Measurements from ENCODE around the gene CPNE8.

The CPNE8 gene

DNA sequence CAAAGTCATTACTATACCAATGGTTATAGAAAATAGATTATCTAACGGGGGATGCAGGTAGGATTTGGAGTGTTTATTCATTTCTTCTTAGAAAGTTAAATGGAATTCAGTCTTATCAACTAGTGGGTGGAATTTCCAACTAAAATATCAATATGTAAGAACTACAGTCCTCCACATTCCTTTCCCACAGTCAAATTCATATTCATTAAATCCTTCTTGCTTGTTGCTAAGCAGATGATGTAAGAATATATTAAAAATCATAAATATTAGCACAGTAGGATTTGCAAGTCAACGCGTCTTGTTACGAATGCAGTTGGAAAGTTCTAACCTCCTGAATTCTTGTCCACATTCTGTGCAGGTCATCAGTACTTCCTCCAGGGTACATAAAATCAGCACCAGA lies 259.2 kb downstream of the CPNE8 start:
- no peak for DNase-seq (ENCODE audit: low read depth in 2 of 2)

- DNase-seq (ENCODE audit: low read depth in 2 of 2): no peak
Observed at GRCh38 chr12:38639625-38640024, 265.8 kb downstream of the CPNE8 start.

DNA sequence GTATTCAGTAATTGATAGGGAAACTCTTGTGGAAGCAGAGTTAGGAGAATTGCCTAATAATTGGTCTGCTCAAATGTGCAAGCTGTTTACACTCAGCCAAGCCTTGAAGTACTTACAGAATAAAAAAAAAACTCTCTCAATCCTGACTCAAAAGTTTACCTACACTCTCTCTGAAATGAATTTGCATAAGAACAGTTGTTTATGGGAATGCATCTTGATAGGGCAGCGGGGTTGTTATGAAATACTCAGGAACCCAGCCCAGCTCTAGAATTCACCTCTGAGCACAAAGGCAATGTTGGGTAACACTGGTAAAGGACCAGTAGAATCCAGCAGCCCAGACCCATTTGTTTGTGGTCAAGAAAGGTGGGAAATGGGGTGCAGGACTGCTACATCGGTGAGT lies 267.0 kb downstream of the CPNE8 start:
- DNase-seq (ENCODE audit: low read depth in 2 of 2): no peak

- no peak for DNase-seq (ENCODE audit: low read depth in 2 of 2)
Observed at GRCh38 chr12:38633511-38633910, 271.9 kb downstream of the CPNE8 start.

GRCh38 chr12:38629064-38629463 lies 276.3 kb downstream of the CPNE8 start:
- no peak for DNase-seq (ENCODE audit: low read depth in 2 of 2)

DNA sequence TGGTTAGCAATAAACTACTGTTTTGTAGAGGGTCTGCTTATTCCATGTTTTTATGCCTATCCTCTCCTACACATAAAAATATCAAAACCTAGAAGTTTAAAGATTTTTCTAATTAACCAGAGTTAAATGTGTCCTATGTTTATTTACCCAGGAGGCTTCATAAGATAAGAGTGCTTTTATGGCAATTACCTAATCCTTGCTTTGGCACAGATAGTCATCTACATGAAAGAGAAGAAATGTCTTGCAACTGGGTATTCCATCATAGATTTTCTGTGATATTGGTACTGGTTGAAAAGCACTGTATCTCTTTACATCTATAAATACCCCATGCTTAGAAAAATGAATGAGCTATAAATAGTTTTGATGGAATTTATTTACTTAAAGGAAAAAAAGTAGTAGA lies 277.1 kb downstream of the CPNE8 start:
- no peak for DNase-seq (ENCODE audit: low read depth in 2 of 2)

DNA sequence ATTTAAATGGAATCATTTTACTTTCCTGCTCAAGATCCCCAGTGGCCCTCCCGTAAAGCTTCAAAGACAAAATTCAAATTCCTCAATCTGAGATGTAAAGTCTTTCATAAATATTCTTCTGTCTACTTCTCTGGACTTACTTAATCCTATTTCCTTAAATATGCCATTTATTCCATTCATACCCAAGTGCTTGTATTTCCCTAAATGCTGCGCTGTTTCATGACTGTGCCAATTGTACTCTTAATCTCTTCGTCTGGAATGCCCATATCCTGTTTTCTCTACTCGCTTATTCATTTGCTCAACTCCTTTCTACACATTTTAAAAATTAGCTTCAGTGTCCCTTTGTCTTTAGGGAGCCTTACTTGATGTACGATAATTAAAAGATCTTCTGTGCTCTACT lies 280.1 kb downstream of the CPNE8 start:
- no peak for DNase-seq (ENCODE audit: low read depth in 2 of 2)

GRCh38 chr12:38614171-38614570 lies 291.2 kb downstream of the CPNE8 start:
- DNase-seq (ENCODE audit: low read depth in 2 of 2): no peak

- DNase-seq (ENCODE audit: low read depth in 2 of 2): no peak
Observed at GRCh38 chr12:38610808-38611350, 294.5 kb downstream of the CPNE8 start.

DNA sequence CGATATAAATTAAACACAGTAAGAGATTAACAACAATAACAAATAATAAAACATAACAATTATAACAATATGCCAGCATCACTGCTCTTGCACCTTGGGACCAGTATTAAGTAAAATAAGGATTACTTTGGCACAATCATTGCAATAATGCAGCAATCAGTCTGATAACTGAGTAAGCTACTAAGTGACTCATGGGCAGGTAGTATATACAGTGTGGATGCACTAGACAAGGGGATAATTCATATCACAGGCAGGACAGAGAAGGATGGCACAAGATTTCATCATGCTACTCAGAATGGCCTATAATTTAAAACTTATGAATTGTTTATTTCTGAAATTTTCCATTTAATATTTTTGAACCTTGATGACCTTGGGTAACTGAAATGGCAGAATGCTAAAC lies 298.1 kb downstream of the CPNE8 start:
- no peak for DNase-seq (ENCODE audit: low read depth in 2 of 2)

All from stimulated activated CD4-positive, alpha-beta T cell treated with anti-CD3 and anti-CD28 coated beads, Interleukin-12 subunit alpha, Interleukin-12 subunit beta, amount 100 ng/mL, for 24 hours (primary cell).